GM13976 (cell line): Measurements from ENCODE around the gene KSR1.

Experiments used
- DNase-seq: peaks from one replicate; pipeline ENCODE4 v3.0.0; 2012; ENCODE audit warnings: low spot score
- in situ Hi-C: fragments of 300-500 bp; cut with MboI; formaldehyde crosslinking; loops from one replicate; pipeline ENCODE4 v1.12.0; 2022; ENCODE audit warnings: low sequenced_read_pairs, mixed read lengths, inconsistent platforms; ENCODE audit not compliant: unreplicated experiment
- TF ChIP-seq, protein P1 (sequence below): IDR thresholded peaks from 2 replicates; pipeline ENCODE4 v1.5.1; 2012; ENCODE audit warnings: borderline replicate concordance, mild to moderate bottlenecking; ENCODE audit not compliant: insufficient read depth; ENCODE audit errors: extremely low read depth, missing control alignments, control extremely low read depth

Gene KSR1

DNA sequence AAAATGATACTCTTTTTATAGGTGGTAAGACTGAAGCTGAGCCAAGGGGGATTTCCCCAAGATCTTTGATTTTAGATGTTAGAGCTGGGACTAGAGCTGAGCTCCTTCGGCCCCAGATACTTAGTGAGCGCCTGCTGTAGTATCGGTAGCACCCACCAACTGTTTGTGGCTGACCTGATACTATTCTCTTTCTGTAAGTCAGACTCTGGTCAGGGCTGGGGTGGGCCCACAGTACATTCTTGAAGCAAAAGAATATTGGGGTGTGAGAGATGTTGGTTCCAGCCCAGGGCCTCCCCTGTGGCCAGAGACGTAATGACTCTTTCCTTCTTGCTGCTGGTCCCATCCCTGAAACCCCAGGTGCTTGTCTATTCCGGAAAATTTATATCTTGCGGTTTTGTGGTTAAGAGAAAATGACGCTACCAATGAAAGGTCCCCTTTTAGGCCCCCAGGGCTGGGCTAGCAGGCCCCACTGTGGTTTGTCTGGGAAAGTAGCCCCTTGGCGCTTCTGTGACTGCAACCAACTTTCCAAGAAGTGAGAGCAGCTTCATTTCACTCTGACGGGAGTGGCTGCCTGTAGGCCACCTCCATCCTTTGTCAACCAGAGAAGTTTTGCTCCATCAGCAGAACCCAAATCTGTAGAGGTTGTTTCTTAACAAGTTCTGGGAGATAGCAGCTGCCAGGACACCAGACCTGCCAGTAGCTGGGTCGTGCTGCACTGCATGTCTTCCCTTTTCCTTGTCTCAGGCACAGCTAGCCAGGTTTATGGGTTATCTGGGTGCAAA lies 88.3 kb downstream of the KSR1 start:
- DNase-seq = peak; percentile 86
- TF ChIP-seq, protein P1, sequence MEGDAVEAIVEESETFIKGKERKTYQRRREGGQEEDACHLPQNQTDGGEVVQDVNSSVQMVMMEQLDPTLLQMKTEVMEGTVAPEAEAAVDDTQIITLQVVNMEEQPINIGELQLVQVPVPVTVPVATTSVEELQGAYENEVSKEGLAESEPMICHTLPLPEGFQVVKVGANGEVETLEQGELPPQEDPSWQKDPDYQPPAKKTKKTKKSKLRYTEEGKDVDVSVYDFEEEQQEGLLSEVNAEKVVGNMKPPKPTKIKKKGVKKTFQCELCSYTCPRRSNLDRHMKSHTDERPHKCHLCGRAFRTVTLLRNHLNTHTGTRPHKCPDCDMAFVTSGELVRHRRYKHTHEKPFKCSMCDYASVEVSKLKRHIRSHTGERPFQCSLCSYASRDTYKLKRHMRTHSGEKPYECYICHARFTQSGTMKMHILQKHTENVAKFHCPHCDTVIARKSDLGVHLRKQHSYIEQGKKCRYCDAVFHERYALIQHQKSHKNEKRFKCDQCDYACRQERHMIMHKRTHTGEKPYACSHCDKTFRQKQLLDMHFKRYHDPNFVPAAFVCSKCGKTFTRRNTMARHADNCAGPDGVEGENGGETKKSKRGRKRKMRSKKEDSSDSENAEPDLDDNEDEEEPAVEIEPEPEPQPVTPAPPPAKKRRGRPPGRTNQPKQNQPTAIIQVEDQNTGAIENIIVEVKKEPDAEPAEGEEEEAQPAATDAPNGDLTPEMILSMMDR = no peak
- in situ Hi-C loops = loop anchor here (10.0 kb wide), 1 partner anchor 170 kb away; no protein-coding TSS in a partner anchor

DNA sequence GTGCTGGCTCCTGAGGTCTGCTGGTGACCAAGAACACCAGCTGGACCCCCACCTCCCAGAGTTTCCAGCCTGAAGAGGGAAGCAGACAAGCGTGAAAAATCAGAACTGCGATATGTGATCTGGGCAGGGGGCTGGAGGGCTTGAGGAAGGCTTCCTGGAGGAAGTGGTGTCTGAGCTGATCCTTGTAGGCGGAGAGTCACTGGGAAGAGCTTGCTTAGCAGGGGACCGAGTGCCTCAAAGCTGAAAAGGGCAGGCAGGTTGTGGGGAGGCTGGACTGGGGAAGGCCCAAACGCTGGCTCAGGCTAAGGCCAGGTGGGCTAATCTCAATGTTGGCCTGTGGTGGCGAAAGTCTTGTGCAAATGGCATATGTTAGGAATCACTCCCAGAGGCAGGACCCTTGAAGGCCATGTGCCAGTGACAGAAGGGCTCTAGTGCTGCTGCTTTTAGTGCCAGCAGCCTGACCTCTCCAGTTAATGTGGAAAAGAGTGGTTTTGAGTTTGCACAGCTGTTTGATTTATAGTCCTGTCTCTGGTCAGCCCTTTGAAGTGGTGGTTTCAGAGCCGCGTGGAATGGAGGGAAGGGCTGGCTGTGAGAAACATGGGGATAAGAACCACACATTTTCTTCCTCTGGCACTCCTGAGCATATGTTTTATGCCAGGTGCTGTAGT lies 89.4 kb downstream of the KSR1 start:
- TF ChIP-seq, protein P1 = no peak
- no peak for DNase-seq
- in situ Hi-C loops = loop anchor here (10.0 kb wide), 1 partner anchor 171 kb away; no protein-coding TSS in a partner anchor

DNA sequence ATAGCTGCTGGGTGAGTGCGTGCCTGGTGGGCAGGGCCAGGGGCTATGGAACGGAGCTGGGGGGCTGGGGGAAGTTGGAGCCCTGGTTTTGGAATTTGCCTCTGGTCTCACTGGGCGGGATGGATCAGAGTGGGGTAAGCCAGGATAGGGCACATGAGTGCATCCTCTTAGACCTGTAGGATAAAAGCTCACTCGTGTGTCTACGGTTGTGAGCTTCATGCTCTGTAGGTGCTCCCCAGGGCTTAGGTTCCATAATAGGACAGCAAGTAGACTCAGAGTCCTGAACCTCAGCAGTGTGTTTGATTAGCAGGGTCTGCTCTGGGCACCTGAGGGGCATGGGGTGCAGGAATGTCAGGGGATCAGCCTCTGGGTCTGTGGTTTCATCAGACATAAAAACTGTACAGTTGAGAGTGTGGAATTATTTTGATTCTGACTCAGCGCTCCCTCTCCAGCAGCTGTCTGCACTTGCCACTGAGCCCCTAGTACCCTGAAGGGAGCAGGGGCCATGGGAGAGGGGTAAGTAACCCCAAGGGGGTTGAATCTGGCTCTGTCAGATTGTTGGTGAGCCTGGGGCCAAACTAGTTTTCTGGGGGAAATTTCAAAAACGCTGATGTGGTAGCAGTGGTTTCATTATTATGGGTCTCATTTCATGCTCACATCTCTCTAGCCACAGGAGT lies 90.5 kb downstream of the KSR1 start:
- DNase-seq = peak; percentile 61
- in situ Hi-C loops = loop anchor here (10.0 kb wide), 1 partner anchor 172 kb away; no protein-coding TSS in a partner anchor
- TF ChIP-seq, protein P1 = no peak

DNA sequence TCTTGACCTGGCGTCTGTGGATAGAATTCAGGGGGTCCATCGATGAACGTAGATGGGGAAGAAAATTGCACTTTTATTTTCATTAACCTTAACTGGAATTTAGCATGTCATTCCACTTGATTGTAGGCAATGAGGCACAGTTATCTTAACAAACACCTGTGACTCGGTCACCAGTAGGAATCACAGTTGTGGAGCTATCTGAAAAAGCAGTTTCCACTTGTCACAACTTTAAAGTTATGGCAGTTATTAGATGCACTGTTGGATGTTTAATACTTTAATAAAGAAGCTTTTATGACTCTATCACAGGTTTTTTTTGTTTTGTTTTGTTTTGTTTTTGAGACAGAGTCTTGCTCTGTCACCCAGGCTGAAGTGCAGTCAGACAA lies 91.0 kb downstream of the KSR1 start:
- in situ Hi-C loops = loop anchor here (10.0 kb wide), 1 partner anchor 172 kb away; no protein-coding TSS in a partner anchor
- TF ChIP-seq, protein P1 = no peak
- no peak for DNase-seq

DNA sequence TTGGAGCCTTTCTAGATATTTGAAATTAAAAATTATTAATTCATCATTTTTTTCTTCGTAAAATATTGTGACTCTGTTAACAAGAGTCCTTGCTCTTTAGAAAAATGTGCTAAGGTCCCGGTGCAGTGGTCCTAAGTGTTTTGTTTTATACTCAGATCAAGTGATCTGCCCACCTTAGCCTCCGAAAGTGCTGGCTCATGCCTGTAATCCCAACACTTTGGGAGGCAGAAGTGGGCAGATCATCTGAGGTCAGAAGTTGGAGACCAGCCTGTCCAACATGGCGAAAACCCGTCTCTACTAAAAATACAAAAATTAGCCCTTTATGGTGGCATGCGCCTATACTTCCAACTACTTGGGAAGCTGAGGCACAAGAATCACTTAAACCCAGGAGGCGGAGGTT lies 92.1 kb downstream of the KSR1 start:
- TF ChIP-seq, protein P1 = no peak
- in situ Hi-C loops = loop anchor here (10.0 kb wide), 1 partner anchor 174 kb away; no protein-coding TSS in a partner anchor
- DNase-seq = no peak

DNA sequence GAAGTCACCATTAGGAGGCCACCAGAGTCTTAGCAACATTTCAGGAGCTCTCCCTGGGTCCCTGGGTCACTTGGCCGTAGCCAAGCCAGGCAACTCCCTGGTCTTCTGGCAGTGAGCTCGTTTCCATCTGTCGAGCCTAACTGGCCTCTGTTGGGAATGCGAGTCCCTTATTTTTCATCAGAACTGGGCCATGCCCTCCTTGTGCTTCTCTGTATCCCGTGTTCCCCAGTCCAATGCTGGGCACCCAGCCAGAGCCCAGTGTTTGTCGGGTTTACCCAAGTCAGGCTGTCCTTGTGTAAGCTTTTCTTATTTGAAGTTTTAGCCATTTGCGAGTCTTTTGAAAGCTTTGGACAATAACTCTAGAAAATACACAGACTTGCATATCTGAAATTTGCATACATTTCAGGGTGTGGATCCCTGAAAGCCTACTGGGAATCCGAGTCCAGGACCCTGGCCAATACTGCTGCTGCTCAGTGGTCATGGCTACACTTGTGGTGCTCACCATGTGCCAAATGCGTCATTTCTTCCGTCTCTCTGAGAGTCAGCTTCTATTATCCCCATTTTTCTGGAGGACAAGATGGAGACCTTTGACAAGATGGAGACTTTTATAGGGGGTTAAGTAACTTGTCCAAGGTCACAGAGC lies 93.1 kb downstream of the KSR1 start:
- in situ Hi-C loops = loop anchor here (10.0 kb wide), 1 partner anchor 175 kb away; no protein-coding TSS in a partner anchor
- TF ChIP-seq, protein P1 = no peak
- no peak for DNase-seq
